Fibroblast of villous mesenchyme (primary cell): ENCODE data around the gene MDM1. TPM values are rescaled to one million over a fixed set of nuclear protein-coding genes. Genes with fewer than 3 reads are reported as not detected.

ENCODE experiments used
- DNase-seq: peaks from one replicate; pipeline ENCODE4 v3.0.0-alpha.2; 2010; ENCODE audit warnings: low read depth
- H3K4me3 ChIP-seq: 2 replicates; pipeline ENCODE4 v1.5.1; 2011; ENCODE audit warnings: low read depth, mild to moderate bottlenecking, low read length
- total RNA-seq: library from RNA; depleted of rRNA; stranded (reverse); fragments of >200 nt; gene quantifications from 2 replicates; pipeline ENCODE4 v1.2.3, GENCODE V29; 2012
- TF ChIP-seq, protein P1 (sequence below): IDR thresholded peaks from 2 replicates; pipeline ENCODE4 v1.5.1; 2012; ENCODE audit warnings: low read depth, mild to moderate bottlenecking, low read length; ENCODE audit not compliant: insufficient read depth

Gene MDM1
- total RNA-seq, 1 donor: 13.0 TPM

DNA sequence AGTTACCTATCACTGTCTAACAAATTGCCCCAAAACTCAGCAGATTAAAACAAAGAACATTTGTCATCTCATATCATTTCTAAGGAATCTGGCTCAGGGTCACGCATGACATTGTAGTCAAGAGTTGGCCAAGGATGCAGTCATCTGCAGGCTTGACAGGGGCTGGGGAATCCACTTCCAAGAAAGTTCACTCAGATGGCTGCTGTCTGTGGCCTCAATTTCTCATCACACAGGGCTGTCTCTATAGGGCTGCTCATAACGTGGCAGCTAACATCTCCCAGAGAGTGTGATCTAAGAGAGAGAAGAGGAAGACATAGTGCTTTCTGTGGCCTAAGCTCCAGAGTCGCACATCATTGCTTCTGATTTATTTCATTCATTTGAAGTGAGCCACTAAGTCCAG lies 61.8 kb downstream of the MDM1 start:
- H3K4me3 ChIP-seq: no peak overlapping the region
- DNase-seq: no peak
- TF ChIP-seq, protein P1, sequence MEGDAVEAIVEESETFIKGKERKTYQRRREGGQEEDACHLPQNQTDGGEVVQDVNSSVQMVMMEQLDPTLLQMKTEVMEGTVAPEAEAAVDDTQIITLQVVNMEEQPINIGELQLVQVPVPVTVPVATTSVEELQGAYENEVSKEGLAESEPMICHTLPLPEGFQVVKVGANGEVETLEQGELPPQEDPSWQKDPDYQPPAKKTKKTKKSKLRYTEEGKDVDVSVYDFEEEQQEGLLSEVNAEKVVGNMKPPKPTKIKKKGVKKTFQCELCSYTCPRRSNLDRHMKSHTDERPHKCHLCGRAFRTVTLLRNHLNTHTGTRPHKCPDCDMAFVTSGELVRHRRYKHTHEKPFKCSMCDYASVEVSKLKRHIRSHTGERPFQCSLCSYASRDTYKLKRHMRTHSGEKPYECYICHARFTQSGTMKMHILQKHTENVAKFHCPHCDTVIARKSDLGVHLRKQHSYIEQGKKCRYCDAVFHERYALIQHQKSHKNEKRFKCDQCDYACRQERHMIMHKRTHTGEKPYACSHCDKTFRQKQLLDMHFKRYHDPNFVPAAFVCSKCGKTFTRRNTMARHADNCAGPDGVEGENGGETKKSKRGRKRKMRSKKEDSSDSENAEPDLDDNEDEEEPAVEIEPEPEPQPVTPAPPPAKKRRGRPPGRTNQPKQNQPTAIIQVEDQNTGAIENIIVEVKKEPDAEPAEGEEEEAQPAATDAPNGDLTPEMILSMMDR: no peak

DNA sequence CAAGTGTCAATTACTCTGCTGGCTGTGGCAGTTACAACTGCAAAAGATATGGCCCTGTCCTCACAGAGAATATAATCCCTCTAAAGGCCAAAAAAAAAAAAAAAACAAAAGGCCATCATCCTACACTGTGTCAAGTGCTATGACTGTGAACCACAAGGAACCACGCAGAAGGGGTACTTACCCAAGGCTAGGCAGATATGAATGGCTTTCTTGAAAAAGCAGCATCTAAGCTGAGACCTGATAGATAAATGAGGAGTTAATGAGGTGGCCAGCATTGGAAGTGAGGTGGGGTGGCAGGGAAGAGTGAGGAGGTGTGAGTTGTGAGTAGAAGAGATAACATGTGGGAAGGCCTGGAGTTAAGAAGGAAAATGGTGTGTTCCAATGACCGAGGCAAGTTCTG lies 62.4 kb downstream of the MDM1 start:
- no peak overlapping the region for H3K4me3 ChIP-seq
- TF ChIP-seq, protein P1: no peak
- no peak for DNase-seq

DNA sequence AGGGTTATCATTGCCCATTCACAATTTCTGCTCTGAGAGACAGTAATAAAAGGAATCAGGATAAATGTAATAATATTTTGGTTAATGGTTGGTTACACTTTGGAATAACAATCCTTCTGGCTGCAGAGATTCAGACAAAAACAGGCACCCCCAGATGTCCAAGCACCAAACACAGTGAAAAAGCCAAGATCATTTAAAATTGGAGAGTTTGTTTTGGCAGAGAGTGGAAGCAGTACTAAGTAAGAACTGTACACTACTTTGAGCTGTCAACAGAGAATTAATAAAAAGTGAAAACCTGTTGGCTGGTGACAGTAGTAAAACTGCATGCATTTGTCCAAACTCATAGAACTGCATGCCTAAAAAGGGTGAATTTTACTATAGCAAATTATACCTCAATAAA lies 63.2 kb downstream of the MDM1 start:
- no peak for DNase-seq
- TF ChIP-seq, protein P1: no peak
- no peak overlapping the region for H3K4me3 ChIP-seq

DNA sequence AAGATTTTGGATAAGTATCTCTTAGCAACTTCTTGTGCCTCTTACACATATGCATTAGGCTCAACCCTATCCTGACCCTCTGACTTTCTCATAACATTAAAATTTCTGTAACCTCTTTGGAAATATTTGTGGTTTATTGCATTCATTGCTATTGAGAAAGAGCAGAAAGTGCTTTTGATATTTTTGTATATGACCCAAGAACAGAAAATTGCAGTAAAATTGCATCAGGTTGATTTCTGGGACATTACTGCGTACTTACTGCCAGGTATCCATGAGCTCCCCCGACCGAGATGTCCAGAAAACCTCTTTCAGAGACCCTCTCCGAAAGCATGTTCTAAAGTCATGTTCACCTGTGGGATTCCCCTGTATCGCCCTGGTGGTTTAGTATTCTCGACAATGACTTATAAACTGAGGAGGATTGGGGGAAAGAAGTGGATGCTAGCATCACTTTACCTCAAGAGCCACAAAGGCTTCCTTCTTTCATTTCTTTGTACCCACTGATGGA lies 64.2 kb downstream of the MDM1 start:
- DNase-seq: peak; percentile 87
- TF ChIP-seq, protein P1: no peak

DNA sequence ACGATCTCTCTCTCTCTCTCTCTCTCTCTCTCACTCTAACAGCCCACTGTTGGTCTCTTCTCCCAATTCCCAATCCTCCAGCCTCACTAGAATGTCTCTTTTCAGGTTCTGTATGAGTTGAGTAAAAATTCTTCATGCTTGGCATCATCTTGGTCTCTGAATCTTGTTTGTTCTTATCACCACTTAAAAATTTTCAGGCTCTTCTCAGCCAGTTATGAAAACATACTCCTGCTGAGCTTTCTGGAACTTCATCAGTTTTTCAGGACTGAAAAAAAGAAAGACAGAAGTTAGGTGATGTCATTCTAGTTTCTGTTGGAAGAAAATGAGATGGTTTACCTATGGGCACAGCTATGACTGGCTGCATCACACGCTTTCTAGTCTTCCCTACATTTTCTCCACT lies 67.3 kb downstream of the MDM1 start:
- no peak overlapping the region for H3K4me3 ChIP-seq
- DNase-seq: peak; percentile 42
- TF ChIP-seq, protein P1: no peak

More for the DNA sequence above, 64.2 kb downstream of the MDM1 start:
- H3K4me3 ChIP-seq: no peak overlapping the region

DNA sequence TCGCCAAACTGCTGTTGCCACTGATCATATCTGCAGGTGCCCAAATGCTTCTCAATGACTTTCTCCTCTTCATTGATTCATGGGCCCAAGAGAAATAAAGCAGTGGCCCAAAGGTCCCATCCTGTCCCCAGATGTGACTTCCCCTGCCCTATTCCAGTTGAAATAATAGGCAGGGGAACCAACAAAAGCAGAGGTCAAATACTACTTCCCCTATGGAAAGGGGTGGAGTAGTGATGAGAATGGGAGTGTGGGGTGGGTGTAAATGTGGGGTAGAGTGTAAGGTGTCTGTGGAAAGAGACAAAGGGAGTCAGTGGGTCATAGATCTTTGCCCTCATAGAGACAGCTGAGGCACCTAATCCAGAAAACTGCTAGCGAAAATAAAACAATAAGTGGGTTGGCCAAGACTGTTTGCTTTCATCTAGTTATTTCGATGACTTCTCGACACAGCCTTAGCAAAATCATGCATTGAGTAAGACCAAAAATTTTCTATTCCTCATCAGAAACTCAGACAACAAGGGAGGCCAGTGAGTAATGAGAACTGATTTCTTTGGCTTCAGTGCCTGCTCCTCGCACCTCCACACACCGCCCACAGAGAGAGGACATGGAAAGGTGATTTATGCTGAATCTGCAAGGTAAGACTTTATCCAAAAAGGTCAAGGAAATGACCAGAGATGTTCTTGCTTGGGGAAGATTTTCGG lies 67.9 kb downstream of the MDM1 start:
- no peak overlapping the region for H3K4me3 ChIP-seq
- TF ChIP-seq, protein P1: no peak
- no peak for DNase-seq

DNA sequence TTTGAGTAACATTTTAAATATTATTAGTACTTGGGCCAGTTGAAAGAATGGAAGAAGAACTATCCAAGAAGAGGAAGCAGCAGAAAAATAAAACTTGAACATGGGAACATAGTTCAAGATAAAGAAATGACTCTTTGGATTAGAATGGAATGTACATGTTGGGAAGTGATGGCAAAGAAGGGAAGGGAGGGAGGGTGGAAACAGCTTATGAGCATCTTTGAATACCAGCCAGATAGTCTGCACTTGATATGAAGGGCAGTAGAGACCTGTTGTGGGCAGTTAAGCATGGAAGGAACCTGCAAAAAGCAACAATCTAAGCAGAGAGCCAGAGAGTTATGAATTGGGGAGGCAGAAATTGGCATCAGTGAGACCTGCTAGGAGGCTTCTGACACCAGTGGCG lies 68.8 kb downstream of the MDM1 start:
- TF ChIP-seq, protein P1: no peak
- no peak overlapping the region for H3K4me3 ChIP-seq
- DNase-seq: peak; percentile 43
